Fibroblast of lung (primary cell): Measurements from ENCODE around the gene PHF20.

Experiments used
- CTCF ChIP-seq, 2 donors: IDR thresholded peaks in 1 of 2; conservative IDR thresholded peaks in 1 of 2; 1 replicate in 1 of 2; 2 replicates in 1 of 2; pipeline ENCODE4 v1.5.1; 2011 to 2012; ENCODE audit warnings: low read length in 2 of 2, control low read depth in 1 of 2, inconsistent platforms in 1 of 2, low read depth in 1 of 2, mild to moderate bottlenecking in 1 of 2
- EZH2 ChIP-seq: IDR thresholded peaks from 2 replicates; pipeline ENCODE4 v1.5.1; 2012; ENCODE audit warnings: low read length, control low read depth, mild to moderate bottlenecking; ENCODE audit errors: missing control alignments

GRCh38 chr20:35981969-35982368 is 210.2 kb downstream of the PHF20 start:
- TF ChIP-seq CTCF (conservative IDR thresholded peaks at IDR 0.05 in 1 of 2, IDR thresholded peaks at IDR 0.05 in 1 of 2; ENCODE audit: low read depth in 1 of 2, low read length in 2 of 2), result no peak
- no peak for TF ChIP-seq EZH2
